ENCODE data around the gene SORCS2.

DNA sequence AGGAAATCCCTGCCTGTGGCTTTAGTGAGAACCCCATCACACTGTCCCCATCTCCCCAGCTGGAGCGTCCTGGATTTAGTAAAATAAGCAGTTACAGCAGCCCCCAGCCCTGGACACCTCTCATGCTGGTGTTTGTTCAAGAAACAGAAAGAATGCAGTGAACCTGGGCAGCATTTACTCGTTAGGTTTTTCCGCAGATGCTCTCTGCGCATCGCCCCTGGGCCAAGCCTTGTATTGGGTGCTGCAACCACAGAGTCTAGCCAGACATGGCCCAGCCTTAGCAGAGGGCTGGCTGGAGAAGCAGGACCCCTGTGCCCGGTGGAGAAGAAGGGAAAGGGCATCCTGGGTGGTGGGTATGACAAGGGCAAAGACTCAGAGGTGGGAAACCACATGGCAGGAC, 378.7 kb downstream of the SORCS2 start:
- TF ChIP-seq, protein P1, sequence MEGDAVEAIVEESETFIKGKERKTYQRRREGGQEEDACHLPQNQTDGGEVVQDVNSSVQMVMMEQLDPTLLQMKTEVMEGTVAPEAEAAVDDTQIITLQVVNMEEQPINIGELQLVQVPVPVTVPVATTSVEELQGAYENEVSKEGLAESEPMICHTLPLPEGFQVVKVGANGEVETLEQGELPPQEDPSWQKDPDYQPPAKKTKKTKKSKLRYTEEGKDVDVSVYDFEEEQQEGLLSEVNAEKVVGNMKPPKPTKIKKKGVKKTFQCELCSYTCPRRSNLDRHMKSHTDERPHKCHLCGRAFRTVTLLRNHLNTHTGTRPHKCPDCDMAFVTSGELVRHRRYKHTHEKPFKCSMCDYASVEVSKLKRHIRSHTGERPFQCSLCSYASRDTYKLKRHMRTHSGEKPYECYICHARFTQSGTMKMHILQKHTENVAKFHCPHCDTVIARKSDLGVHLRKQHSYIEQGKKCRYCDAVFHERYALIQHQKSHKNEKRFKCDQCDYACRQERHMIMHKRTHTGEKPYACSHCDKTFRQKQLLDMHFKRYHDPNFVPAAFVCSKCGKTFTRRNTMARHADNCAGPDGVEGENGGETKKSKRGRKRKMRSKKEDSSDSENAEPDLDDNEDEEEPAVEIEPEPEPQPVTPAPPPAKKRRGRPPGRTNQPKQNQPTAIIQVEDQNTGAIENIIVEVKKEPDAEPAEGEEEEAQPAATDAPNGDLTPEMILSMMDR (IDR thresholded peaks at IDR 0.05; ENCODE audit: insufficient read depth, low read depth, low read length): no peak
- TF ChIP-seq EZH2 (IDR thresholded peaks at IDR 0.05; ENCODE audit: insufficient read depth, low read length): no peak

Data from astrocyte (in vitro differentiated cells and primary cell).